Retinal pigment epithelial cell (primary cell): Measurements from ENCODE around the gene MIEN1.
"Not testable (repeated sequence)": the region's sequence is repeated elsewhere in the genome, so short reads cannot be mapped to it uniquely, and the experiment has no call there.

Experiments
- DNase-seq: peaks from one replicate; pipeline ENCODE4 v3.0.0-alpha.2; 2010; ENCODE audit warnings: low read depth
- H3K4me3 ChIP-seq: 2 replicates; pipeline ENCODE4 v1.5.1; 2011; ENCODE audit warnings: mild to moderate bottlenecking, low read length, control low read depth, moderate library complexity
- CTCF ChIP-seq: conservative IDR thresholded peaks from 2 replicates; pipeline ENCODE4 v1.5.1; 2011; ENCODE audit warnings: low read depth, low read length, control low read depth, inconsistent platforms

MIEN1 gene

GRCh38 chr17:39717660-39718059, 12.7 kb downstream of the MIEN1 start:
- no peak overlapping the region for H3K4me3 ChIP-seq
- TF ChIP-seq CTCF = no peak
- no peak for DNase-seq

GRCh38 chr17:39716879-39717536, 13.3 kb downstream of the MIEN1 start:
- H3K4me3 ChIP-seq = no peak overlapping the region
- DNase-seq = no peak
- TF ChIP-seq CTCF = no peak

GRCh38 chr17:39716073-39716818, 14.1 kb downstream of the MIEN1 start:
- no peak for DNase-seq
- no peak for TF ChIP-seq CTCF
- H3K4me3 ChIP-seq = no peak overlapping the region

- H3K4me3 ChIP-seq = no peak overlapping the region
- no peak for TF ChIP-seq CTCF
- DNase-seq = no peak
These were observed 14.8 kb downstream of the MIEN1 start for GRCh38 chr17:39715375-39716072.

GRCh38 chr17:39714234-39714633, 16.1 kb downstream of the MIEN1 start:
- TF ChIP-seq CTCF = no peak
- no peak overlapping the region for H3K4me3 ChIP-seq
- no peak for DNase-seq

- no peak for DNase-seq
- no peak overlapping the region for H3K4me3 ChIP-seq
- TF ChIP-seq CTCF = no peak
These were observed 18.5 kb downstream of the MIEN1 start for GRCh38 chr17:39711851-39712250.

GRCh38 chr17:39711071-39711470, 19.3 kb downstream of the MIEN1 start:
- H3K4me3 ChIP-seq = not testable (repeated sequence)

More at GRCh38 chr17:39711071-39711470, 19.3 kb downstream of the MIEN1 start:
- DNase-seq = not testable (repeated sequence)
